ENCODE data around the gene MATR3.
"Not testable (repeated sequence)": the region's sequence is repeated elsewhere in the genome, so short reads cannot be mapped to it uniquely, and the experiment has no call there.

The MATR3 gene, protein sequence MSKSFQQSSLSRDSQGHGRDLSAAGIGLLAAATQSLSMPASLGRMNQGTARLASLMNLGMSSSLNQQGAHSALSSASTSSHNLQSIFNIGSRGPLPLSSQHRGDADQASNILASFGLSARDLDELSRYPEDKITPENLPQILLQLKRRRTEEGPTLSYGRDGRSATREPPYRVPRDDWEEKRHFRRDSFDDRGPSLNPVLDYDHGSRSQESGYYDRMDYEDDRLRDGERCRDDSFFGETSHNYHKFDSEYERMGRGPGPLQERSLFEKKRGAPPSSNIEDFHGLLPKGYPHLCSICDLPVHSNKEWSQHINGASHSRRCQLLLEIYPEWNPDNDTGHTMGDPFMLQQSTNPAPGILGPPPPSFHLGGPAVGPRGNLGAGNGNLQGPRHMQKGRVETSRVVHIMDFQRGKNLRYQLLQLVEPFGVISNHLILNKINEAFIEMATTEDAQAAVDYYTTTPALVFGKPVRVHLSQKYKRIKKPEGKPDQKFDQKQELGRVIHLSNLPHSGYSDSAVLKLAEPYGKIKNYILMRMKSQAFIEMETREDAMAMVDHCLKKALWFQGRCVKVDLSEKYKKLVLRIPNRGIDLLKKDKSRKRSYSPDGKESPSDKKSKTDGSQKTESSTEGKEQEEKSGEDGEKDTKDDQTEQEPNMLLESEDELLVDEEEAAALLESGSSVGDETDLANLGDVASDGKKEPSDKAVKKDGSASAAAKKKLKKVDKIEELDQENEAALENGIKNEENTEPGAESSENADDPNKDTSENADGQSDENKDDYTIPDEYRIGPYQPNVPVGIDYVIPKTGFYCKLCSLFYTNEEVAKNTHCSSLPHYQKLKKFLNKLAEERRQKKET

DNA sequence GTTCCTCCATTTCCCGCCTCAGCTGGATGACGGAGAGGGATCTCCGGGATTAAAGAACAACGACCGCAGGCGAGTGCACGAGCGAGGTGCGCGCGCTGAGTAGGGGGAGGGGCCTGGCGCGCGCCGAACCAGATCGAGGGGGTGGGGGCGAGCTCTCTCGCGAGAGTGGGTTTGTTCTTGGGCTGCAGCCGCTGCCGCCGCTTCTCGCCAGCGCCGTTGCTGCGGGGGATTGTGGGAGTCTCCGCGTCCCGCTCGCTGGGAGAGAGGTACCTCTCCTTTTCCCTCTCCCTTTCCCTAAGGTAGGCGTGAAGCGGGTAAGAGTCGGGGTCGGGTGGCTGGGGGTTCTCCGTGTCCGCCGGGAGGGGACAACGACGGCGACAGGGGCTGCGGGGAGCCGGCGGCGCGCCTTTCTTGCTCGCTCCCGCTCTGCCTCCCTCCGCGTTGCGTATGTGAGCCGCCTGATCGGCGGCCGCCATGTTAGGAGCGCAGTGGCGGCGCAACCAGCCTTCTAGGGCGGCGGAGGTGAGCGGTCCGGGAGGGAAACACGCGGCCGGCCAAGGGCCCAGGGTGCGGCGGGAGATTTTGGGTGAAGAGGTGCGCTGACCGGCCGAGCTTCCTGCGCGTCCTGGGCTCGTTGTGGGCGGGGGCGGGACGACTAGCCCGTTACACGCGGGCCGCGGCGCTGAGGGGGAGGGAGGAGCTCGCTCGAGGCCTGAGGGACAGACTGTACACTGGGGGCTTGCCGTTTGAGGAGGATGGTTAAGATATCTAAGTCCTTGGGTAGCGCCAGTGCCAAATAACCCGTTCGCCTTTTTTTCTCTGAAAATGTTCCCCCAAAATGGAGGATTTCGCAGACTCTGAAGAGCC, at the start of gene MATR3:
Gene MATR3, plus strand, starts transcription at position 234 of the 867 bp plus-strand sequence. CDS start 13,676 bp downstream, outside the sequence.
- peak; percentile 97 for DNase-seq (ENCODE audit: low spot score)

DNA sequence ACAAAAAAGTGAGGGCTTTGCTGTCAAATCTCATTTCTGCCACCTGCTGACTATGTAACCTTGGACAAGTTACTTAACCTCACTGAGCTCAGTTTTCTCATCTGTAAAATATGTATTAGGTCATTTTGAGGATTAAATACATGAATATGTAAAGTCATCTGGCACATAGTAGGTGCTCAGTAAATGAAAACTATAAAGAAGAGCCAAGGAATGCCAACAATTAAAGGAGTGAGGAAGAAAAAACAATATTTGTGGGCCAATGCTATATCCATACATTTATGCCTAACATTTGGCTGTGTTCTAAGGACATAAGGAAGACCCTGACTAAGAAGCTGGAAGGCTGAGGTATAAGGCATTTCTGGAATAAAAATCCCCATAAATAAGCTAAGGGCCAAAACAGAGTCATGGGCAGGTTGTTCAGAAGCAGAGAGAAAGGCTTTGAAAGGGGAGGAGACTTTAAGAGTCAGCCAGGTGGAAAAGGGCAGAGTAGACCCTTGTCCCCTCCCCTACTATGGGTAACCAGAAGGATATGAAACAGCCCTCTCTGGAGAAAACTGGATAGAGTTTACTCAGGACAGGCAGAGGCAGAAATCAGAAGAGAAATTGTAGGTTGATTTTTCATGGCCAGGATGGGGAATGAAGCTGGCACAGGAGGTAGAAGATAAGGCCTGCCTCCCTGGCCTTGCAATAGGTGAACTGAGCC, 47.8 kb upstream of the MATR3 start:
- DNase-seq (ENCODE audit: low spot score): no peak

DNA sequence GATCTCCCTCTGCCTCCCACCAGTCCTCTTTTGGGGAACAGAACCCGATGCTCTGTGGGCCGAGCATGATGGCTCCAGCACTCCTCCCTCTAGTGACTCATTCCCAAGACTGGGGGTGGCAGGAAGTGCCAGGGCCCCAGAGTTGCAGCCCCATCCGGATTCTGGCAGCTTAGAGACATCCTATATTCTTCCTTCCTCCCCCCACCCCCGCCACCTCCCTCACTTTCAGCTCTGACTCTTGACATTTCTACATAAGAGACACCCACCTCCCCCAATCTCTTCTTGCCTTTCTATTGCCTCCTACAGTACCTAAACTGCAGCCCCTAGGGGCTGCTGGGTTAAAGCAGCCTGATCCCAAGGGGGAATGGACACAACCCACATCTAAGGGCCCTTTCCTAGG, 47.1 kb upstream of the MATR3 start:
- DNase-seq (ENCODE audit: low spot score): peak; percentile 42

DNA sequence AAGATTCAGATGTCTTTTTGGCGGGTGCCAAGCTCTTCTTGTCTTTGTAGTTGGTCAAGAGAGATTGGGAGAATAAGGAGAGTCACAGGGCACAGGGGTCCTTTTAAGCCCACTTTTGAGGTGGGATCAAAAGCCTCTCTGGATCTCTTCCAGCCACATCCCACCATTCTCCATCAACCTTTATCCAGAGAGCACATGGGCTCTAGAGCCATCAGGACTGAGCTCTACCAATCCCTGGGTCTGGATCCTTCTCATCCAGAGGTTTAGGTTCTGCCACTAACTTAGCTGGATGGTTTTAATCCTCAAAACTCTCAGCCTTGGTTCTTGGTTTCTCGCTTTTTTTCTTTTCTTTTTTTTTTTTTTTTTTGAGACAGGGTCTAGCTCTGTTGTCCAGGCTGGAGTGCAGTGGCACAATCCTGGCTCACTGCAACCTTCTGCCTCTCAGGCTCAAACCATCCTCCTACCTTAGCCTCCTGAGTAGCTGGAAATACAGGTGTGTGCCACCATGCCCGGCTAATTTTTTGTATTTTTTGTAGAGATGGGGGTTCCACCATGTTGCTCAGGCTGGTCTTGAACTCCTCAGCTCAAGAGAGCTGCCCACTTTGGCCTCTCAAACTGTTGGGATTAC, 44.6 kb upstream of the MATR3 start:
- no peak for DNase-seq (ENCODE audit: low spot score)

DNA sequence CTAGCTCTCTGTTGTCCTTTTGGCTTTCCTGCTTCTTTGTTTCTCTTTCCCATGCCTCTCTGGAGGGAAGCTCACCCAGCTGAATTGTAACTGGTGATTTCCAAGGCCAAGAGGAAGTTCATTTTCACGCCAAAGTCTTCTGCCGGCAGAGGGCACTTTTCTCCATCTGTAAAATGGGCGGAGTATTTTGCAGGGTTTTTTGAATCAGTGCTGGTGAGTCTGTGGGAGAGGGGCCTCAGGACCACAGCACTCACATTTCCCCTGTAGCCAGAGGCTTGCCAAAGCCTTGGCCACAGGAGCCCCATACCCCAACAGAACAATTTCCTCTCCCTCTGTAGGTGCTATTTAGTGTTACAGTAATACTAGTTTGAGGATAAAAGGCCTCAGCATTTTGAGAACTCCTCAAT, 42.3 kb upstream of the MATR3 start:
- DNase-seq (ENCODE audit: low spot score): no peak

DNA sequence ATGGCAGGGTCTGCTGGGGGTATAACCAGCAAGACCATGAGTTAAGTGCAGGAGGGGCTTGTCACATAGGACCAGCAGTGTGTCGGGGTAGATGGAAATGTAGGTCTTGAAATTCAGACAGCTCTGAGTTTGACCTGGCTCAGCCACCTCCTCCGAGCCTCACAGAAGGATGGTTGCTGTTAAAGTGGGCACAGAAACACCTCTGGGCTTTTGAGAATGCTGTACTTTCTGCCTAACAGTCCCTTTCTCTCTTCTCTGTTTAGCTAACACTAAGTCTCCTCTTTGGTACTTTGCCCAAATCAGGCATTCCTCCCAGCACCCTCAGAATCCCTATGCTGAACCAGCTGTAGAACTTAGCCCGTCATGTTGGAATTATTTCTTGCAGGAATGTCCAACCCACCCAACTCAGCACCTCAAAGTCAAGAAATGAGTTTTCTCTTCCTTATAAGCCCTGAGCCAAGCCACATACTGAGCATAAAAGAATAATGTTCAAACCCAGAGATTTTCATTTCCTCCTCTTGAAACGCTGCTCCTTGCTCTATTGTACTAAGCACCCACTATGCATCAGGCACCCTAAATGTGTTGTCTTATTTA, 41.7 kb upstream of the MATR3 start:
- DNase-seq (ENCODE audit: low spot score): no peak

DNA sequence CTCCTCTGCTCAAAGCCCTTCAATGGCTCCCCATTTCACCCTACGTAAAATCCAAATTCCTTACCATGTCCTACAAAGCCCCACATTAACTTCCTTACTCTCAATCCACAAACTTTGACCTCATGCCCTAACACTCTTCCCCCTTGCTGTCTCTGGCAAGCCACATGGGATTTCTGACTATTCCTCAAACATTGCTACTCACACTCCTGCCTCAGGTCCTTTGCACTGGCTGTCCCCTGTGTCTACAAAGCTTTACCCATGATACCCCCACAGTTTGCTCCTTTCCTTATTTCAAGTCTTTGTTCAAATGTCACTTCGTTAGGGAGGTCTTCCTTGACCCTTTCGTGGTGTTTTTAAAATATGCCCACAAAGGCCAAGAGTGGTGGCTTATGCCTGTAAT, 40.4 kb upstream of the MATR3 start:
- no peak for DNase-seq (ENCODE audit: low spot score)

DNA sequence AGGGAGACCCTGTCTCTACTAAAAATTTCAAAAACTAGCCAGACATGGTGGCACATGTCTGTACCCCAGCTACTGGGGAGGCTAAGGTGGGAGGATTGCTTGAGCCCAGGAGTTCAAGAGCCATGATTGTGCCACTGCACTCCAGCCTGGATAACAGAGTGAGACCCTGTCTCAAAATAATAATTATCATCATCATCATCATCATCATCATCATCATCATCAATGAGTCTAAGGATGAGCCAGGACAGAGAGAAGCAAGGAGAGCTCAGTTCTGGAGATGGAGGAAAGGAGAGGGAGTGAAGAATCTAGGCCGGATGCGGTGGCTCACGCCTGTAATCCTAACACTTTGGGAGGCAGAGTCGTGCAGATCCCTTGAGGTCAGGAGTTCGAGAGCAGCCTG, 36.7 kb upstream of the MATR3 start:
- no peak for DNase-seq (ENCODE audit: low spot score)

DNA sequence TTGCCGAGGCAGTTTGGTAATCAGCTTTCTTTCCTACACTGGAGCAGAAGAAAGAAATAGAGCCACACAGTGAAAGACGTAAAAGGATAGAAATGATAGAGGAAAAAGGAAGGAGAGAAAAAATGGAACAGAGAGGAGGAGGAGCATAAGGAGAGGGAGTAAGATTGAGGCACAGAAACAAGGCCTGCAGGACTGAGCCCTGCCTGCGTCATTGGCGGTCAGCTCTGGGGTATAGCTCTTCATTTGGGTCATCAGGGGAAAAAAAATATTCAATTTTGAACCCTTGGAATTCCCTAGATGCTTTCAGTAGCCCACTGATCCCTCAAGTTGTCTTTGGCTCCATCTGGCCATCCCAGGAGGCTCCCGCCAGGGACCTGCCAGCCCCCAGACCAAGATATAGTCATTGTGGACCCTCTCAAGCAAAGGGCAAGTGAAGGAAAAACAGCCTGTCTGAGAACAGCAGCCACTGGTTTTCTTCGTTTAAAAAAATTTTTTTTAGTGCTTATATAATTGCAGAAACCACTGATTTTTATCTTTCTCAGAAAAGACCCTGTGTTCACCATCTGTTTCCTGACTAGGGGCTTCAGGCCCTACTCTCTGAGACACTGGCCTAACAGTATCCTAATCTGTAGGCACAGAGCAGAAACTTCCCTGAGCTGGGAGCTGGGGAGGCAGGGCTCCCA, 31.3 kb upstream of the MATR3 start:
- no peak for DNase-seq (ENCODE audit: low spot score)

DNA sequence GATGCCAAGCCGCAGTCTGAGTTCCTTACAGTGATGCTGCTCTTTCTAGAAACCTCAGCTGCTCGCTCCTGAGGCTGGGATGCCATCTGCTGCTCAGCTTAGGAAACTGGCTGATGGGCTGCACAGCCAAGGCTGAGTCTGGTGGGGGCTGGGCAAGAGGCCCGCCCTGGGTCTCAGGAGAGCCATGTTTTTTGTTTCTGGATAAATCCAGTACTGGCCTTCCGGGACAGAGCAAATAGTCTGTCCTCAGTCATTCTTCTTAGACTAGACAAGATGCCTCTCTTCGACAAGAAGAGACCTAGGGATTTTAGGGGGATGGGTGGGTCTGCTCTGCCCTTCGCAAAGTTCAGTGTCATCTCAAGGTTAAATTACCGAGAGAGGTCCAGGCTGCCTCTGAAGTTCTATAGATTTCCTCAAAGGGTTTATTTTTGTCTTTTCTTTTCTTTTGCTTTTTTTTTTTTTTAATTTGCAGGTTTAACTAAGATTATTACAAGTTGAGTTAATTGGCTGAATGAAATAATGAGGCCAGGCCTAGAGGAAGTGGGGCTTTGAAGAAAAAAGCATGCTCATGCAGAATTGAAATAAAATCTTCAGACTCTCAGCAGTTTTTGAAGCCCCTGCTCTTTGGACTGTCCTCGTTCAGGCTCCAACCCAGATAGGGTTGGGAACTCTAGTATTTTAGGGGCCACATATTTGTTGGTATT, 30.6 kb upstream of the MATR3 start:
- DNase-seq (ENCODE audit: low spot score): peak; percentile 91

DNA sequence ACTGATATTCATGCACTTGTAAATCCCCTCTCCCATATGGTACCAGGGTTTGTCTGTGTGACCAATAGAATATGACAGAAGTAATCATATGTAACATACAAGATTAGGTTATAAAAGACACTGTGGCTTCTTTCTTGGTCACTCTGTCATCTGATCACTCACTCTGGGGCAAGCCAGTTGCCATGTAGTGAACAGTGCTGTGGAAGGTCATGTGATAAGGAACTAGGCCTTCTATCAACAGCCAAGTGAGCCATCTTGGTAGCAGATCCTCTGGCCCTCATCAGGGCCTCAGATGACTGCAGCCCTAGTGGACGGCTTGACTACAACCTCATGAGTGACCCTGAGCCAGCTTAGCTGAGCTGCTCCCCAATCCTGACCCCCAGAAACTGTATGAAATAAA, 30.0 kb upstream of the MATR3 start:
- DNase-seq (ENCODE audit: low spot score): no peak

DNA sequence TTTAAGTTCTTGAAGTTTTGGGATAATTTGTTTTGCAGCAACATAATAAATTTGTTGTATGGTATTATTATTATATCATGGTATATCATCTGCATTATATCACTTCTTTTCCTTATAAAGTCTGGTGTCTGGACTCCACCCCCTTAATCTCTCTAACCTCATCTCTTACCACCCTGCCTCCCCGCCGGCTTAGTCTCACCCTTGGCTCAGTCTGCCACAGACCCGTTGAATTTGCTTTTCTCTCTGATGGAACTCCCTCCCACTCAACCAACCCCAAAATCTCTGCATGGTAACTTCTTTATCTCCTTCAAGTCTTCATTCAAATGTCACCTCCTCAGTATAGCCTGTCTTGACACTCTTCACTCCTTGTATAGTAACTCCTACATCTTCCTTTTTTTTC, 29.6 kb upstream of the MATR3 start:
- no peak for DNase-seq (ENCODE audit: low spot score)

DNA sequence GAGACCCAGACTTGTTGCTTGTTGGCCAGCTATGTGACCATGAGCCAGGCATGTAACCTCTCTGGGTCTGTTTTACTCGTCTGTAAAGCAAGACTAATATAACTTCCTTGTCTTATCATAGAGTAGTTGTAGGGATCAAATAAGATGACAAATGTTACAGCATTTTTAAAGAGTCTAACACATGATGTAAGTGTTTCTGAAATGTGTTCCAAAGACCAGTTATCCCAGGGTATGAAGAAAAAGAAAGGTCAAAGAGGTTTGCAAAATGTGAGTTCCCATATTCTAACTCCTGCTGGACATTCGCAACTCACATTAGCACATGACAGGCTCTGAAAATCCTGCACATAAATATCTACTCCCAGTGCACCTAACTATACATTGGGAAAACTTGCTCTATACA, 28.5 kb upstream of the MATR3 start:
- DNase-seq (ENCODE audit: low spot score): no peak

DNA sequence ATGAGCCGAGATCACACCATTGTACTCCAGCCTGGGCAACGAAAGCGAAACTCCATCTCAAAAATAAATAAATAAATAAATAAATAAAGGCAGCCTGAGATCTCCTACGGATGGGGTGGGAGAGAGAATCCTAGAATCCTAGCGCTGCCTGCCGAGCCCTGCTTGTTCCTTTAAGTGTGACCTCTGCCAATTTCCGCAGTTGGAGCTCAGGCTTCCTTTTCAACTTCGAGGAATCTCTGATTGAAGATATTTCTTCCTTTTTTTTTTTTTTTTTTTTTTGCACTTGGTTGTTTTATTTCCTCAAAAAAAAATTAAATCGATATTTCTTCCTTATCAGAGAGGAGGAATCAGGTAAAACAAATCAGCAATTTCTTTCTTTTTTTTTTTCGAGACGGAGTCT, 27.3 kb upstream of the MATR3 start:
- DNase-seq (ENCODE audit: low spot score): no peak

DNA sequence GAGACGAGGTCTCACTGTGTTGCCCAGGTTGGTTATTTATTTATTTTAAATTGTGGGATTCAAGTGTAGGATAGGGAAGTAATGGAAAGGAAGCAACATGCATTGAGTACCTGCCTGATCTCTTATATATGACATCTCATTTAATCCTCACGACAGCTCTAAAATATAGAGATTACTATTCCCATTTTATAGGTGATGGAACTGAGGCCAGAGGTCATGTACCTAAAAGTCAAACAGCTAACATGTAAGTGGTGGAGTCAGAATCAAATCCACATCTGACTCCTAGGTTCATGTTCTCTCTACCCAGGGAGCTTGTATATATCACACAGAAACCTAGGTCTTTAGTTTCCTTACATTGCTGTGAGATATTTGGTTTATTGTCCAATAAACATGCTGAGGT, 26.1 kb upstream of the MATR3 start:
- DNase-seq (ENCODE audit: low spot score): no peak

DNA sequence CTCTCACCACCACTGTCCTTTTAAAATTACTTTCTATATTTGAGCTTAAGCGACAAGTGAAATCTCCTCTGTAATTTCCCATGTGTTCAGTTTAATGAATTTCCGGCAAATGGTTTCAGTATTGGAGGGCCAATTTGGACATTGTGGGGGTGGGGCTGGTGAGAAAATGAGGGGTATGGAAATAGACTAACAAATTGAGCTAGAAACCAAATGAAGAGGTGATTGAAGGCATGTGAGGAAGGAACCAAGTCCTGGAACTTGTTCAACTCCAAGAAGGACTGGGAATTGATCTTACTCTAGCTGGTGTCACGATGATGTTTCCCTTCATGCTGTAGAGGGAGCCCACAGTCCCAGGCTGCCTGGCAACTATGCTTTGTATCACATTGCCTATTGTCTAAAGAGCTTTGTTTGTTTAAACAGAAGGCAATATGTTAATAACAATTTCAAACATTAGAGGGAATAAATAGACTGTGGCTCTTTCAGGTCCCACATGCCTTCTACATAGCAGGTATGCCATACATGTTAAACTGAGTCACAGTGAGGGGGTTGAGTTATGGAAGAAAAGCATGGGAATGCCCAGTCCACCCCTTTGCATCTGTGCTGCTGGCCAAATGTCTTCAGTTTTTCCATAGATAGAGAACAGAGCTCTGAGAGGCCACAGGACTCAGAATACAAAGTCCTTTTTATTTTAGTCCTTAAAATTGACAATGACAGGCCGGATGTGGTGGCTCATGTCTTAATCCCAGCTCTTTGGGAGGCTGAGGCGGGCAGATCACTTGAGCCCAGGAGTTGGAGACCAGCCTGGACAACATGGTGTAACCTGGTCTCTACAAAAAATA, 25.0 kb upstream of the MATR3 start:
- DNase-seq (ENCODE audit: low spot score): no peak

DNA sequence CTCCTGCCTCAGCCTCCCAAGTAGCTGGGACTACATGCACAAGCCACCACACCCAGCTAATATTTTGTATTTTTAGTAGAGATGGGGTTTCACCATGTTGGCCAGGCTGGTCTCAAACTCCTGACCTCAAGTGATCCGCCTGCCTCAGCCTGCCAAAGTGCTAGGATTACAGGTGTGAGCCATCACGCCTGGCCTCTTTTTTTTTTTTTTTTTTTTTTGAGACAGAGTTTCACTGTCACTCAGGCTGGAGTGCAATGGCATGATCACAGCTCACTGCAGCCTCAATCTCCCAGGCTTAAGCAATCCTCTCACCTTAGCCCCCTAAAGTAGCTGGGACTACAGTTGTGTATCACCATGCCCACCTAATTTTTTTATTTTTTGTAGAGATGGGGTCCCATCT, 22.8 kb upstream of the MATR3 start:
- DNase-seq (ENCODE audit: low spot score): not testable (repeated sequence)

DNA sequence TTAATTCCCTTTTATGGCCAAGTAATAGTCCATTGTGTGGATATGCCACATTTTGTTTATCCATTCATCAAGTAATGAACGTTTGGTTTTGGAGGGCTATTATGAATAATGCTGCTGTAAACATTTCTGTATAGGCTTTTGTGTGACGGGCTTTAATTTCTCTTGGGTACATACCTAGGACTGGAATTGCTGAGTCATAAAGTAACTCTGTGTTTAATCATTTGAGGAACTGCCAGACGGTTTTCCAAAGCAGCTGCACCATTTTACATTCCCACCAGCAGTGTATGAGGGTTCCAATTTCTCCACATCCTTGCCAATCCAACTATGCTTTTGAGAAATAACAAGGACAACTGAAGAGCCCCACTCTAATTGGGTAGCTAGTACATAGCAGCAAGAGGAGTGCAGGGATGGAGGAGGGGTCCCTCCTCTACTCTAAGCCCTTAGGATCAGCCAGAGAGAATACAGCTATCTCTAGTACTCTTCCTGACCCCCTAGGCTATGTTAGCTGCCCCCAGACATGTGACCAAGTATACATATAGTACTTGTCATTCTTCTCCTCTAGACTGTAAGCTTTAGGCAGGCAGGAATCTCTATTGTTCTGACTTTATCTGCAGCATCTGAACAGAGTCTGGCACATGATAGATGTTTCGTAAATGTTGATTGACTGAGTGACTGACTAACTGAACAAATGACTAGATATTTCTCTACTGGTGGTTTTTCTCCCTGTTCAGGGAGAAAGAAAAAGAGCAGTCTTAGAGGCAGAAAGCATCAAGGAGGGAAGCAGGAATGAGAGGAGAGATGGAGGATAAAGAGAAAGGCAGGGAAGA, 22.1 kb upstream of the MATR3 start:
- no peak for DNase-seq (ENCODE audit: low spot score)
